IMR-90 (cell line): ENCODE results near the gene RPS5. TPM values are rescaled to one million over a fixed set of nuclear protein-coding genes. Genes with fewer than 3 reads are reported as not detected.

ENCODE experiments used
- ATAC-seq: fragments of 200-7000 bp; cut with Tn5 transposase; 2 replicates; pipeline ENCODE4 v1.9.1; 2020; ENCODE audit warnings: low read depth, mild to moderate bottlenecking, moderate library complexity
- BruUV-seq: library from RNA; stranded (reverse); fragments of 400-500 nt; replicated peaks from 2 replicates; lab custom pipeline; 2021; lab: Mats Ljungman, UMichigan
- CTCF ChIA-PET: fragments of 300-600 bp; formaldehyde crosslinking; extraction: SDS; loops from one replicate; lab custom pipeline; 2021; ENCODE audit warnings: antibody characterized with exemption; lab: Yijun Ruan, JAX
- POLR2A ChIA-PET: fragments of 300-600 bp; sonication (Branson Sonifier 250); formaldehyde crosslinking; loops from one replicate; lab custom pipeline; 2022; ENCODE audit warnings: antibody characterized with exemption; ENCODE audit not compliant: unreplicated experiment; lab: Charles Lee
- DNase-seq: peaks from one replicate; pipeline ENCODE4 v3.0.0; 2013
- H2AFZ ChIP-seq: replicated peaks from 2 replicates; pipeline ENCODE3; 2013; ENCODE audit warnings: low read length, mild to moderate bottlenecking; ENCODE audit not compliant: poor library complexity
- H2AK5ac ChIP-seq: 2 replicates; pipeline ENCODE4 v1.6.1; 2013; ENCODE audit warnings: low read depth, low read length, inconsistent platforms
- H2AK9ac ChIP-seq: replicated peaks from 2 replicates; pipeline ENCODE3; 2013; ENCODE audit warnings: mild to moderate bottlenecking, low read depth, low read length, moderate library complexity; ENCODE audit not compliant: poor library complexity
- H2BK120ac ChIP-seq: 2 replicates; pipeline ENCODE4 v1.6.1; 2013; ENCODE audit warnings: low read depth, low read length, inconsistent platforms
- H2BK15ac ChIP-seq: 3 replicates; pipeline ENCODE4 v1.6.1; 2013; ENCODE audit warnings: low read depth, low read length, inconsistent platforms
- H2BK20ac ChIP-seq: 2 replicates; pipeline ENCODE4 v1.6.1; 2013; ENCODE audit warnings: low read depth, mild to moderate bottlenecking, inconsistent platforms, low read length, moderate library complexity
- H2BK5ac ChIP-seq: 2 replicates; pipeline ENCODE4 v1.6.1; 2013; ENCODE audit warnings: mild to moderate bottlenecking, low read depth, low read length, inconsistent platforms; ENCODE audit not compliant: poor library complexity, severe bottlenecking
- H3K14ac ChIP-seq: replicated peaks from 2 replicates; pipeline ENCODE4 v1.6.1; 2013; ENCODE audit warnings: low read depth, low read length, inconsistent platforms
- H3K18ac ChIP-seq: 2 replicates; pipeline ENCODE4 v1.6.1; 2013; ENCODE audit warnings: low read depth, low read length, control low read depth
- H3K23ac ChIP-seq: 2 replicates; pipeline ENCODE4 v1.6.1; 2013; ENCODE audit warnings: low read depth, low read length, inconsistent platforms
- H3K27ac ChIP-seq: 2 replicates; pipeline ENCODE4 v1.5.1; 2013; ENCODE audit warnings: mild to moderate bottlenecking, control low read depth, low read length; ENCODE audit not compliant: insufficient read depth
- H3K27me3 ChIP-seq: 2 replicates; pipeline ENCODE4 v1.6.1; 2013; ENCODE audit warnings: low read length; ENCODE audit not compliant: control insufficient read depth, insufficient read depth
- H3K36me3 ChIP-seq: 2 replicates; pipeline ENCODE4 v1.6.1; 2013; ENCODE audit warnings: low read length, mixed read lengths; ENCODE audit not compliant: control insufficient read depth, insufficient read depth
- H3K4ac ChIP-seq: 2 replicates; pipeline ENCODE4 v1.6.1; 2013; ENCODE audit warnings: low read depth, low read length, inconsistent platforms
- H3K4me1 ChIP-seq: 2 replicates; pipeline ENCODE4 v1.6.1; 2013; ENCODE audit warnings: low read length, mixed read lengths; ENCODE audit not compliant: control insufficient read depth, insufficient read depth
- H3K4me2 ChIP-seq: 2 replicates; pipeline ENCODE4 v1.6.1; 2013; ENCODE audit warnings: low read depth, mild to moderate bottlenecking, control low read depth, low read length, moderate library complexity
- H3K4me3 ChIP-seq: 2 replicates; pipeline ENCODE4 v1.5.1; 2013; ENCODE audit warnings: low read depth, mild to moderate bottlenecking, control low read depth, low read length, moderate library complexity; ENCODE audit not compliant: insufficient read depth
- H3K56ac ChIP-seq: 2 replicates; pipeline ENCODE4 v1.6.1; 2013; ENCODE audit warnings: low read length, inconsistent platforms; ENCODE audit not compliant: insufficient read depth; ENCODE audit errors: extremely low read depth
- H3K79me1 ChIP-seq, 2 experiments: 2 replicates each; pipeline ENCODE4 v1.6.1; 2013; ENCODE audit warnings: low read length in 2 of 2, inconsistent platforms in 1 of 2, low read depth in 1 of 2
- H3K9ac ChIP-seq: 2 replicates; pipeline ENCODE4 v1.6.1; 2013; ENCODE audit warnings: low read depth, low read length, control low read depth
- H3K9me1 ChIP-seq: 2 replicates; pipeline ENCODE4 v1.6.1; 2013; ENCODE audit warnings: low read length, inconsistent platforms; ENCODE audit not compliant: insufficient read depth
- H3K9me3 ChIP-seq: 2 replicates; pipeline ENCODE4 v1.6.1; 2013; ENCODE audit warnings: low read length; ENCODE audit not compliant: control insufficient read depth, insufficient read depth
- H4K20me1 ChIP-seq: 2 replicates; pipeline ENCODE4 v1.6.1; 2013; ENCODE audit warnings: low read length, inconsistent platforms; ENCODE audit not compliant: insufficient read depth
- H4K5ac ChIP-seq: 2 replicates; pipeline ENCODE4 v1.6.1; 2013; ENCODE audit warnings: mild to moderate bottlenecking, low read depth, low read length, control low read depth
- H4K8ac ChIP-seq, 2 experiments: 2 replicates each; pipeline ENCODE4 v1.6.1; 2013; ENCODE audit warnings: low read depth in 2 of 2, low read length in 2 of 2, control low read depth in 1 of 2, inconsistent platforms in 1 of 2
- H4K91ac ChIP-seq: 2 replicates; pipeline ENCODE4 v1.6.1; 2013; ENCODE audit warnings: low read depth, low read length, inconsistent platforms; ENCODE audit not compliant: insufficient read depth
- BHLHE40 ChIP-seq: fragments of 150-350 bp; IDR thresholded peaks from 2 replicates; pipeline ENCODE4 v1.6.1; 2016; ENCODE audit warnings: mild to moderate bottlenecking, low read depth, low read length
- CTCF ChIP-seq: conservative IDR thresholded peaks from 2 replicates; pipeline ENCODE4 v1.5.1; 2012; ENCODE audit warnings: mild to moderate bottlenecking, low read depth, low read length, improper control_type of control experiment
- ELK1 ChIP-seq: fragments of 150-350 bp; IDR thresholded peaks from 2 replicates; pipeline ENCODE4 v1.6.1; 2016; ENCODE audit warnings: low read depth, mild to moderate bottlenecking, low read length, moderate library complexity, borderline replicate concordance
- FOS ChIP-seq: fragments of 150-350 bp; IDR thresholded peaks from 2 replicates; pipeline ENCODE4 v1.6.1; 2016; ENCODE audit warnings: low read depth, low read length
- MAFK ChIP-seq: IDR thresholded peaks from 2 replicates; pipeline ENCODE4 v1.6.1; 2012; ENCODE audit warnings: low read depth, low read length, improper control_type of control experiment
- MAZ ChIP-seq: IDR thresholded peaks from 2 replicates; pipeline ENCODE4 v1.6.1; 2012; ENCODE audit warnings: low read depth, mild to moderate bottlenecking, low read length, improper control_type of control experiment, moderate library complexity, borderline replicate concordance
- NFE2L2 ChIP-seq: fragments of 150-350 bp; IDR thresholded peaks from 2 replicates; pipeline ENCODE4 v1.6.1; 2016; ENCODE audit warnings: low read depth, mild to moderate bottlenecking, low read length
- RCOR1 ChIP-seq: IDR thresholded peaks from 2 replicates; pipeline ENCODE4 v1.6.1; 2012; ENCODE audit warnings: mild to moderate bottlenecking, low read length, improper control_type of control experiment; ENCODE audit not compliant: insufficient replicate concordance
- USF2 ChIP-seq: fragments of 150-350 bp; IDR thresholded peaks from 2 replicates; pipeline ENCODE4 v1.6.1; 2017; ENCODE audit warnings: mild to moderate bottlenecking, antibody characterized with exemption, low read length, low read depth
- WGBS, 2 experiments: methylation state at CpG; one replicate each; pipeline versions ENCODE4 v1.1.5 to v1.1.7; 2013; ENCODE audit warnings: missing lambda C conversion rate in 2 of 2; ENCODE audit not compliant: insufficient read length in 1 of 2; ENCODE audit errors: extremely low coverage in 2 of 2; 5-methylcytosine and 5-hydroxymethylcytosine counted together
- dilution Hi-C: fragments of 300-500 bp; cut with HindIII; formaldehyde crosslinking; loops from one replicate; pipeline ENCODE4 v1.14.3; 2018; ENCODE audit warnings: low sequenced_read_pairs; ENCODE audit not compliant: unreplicated experiment
- in situ Hi-C: fragments of 300-500 bp; cut with MboI; formaldehyde crosslinking; loops from 3 replicates; pipeline ENCODE4 v1.14.3; 2019; ENCODE audit warnings: low sequenced_read_pairs, inconsistent platforms, mixed read lengths
- intact Hi-C: fragments of 100-400 bp; cut with micrococcal nuclease; formaldehyde crosslinking; loops from 2 replicates; pipeline ENCODE4 v1.10.0; 2022
- polyA plus RNA-seq, 3 experiments: library from polyadenylated mRNA; depleted of rRNA; stranded (reverse); fragments of >200 nt; gene quantifications; 2 replicates each; pipeline ENCODE4 v1.2.3, GENCODE V29; 2012; ENCODE audit warnings: low replicate concordance in 1 of 3
- total RNA-seq: library from RNA; depleted of rRNA; stranded (reverse); fragments of >200 nt; gene quantifications from 2 replicates; pipeline ENCODE4 v1.2.3, GENCODE V29; 2012

Gene RPS5
- total and polyA plus RNA-seq, 2 of the 4 experiments (the other 2 are of a cell fraction) = 3,265 to 5,858 TPM

GRCh38 chr19:58351558-58351878, 35.6 kb upstream of the RPS5 start:
- Histone ChIP-seq H2BK20ac (no peak overlapping the region), H3K23ac (no peak overlapping the region), H2AFZ (no peak overlapping the region), H3K18ac (no peak overlapping the region), H4K8ac (no peak overlapping the region), H4K5ac (no peak overlapping the region), H4K20me1 (peaks cover 8% of the 10 kb centered on the region), H3K9me1 (peaks cover 4% of the 10 kb centered on the region; the same call in 1 of the 2 replicates), H3K79me1 (peaks cover 5 to 42% of the 10 kb centered on the region in 2 experiments), H3K36me3 (peaks cover 11% of the 10 kb centered on the region; the same call in 1 of the 2 replicates), H3K4me3 (no peak overlapping the region), H2BK5ac (no peak overlapping the region), H3K14ac (no peak overlapping the region), H3K9ac (no peak overlapping the region), H3K4ac (no peak overlapping the region), H2BK120ac (no peak overlapping the region), H3K9me3 (no peaks in the 10 kb centered on the region), H3K56ac (no peak overlapping the region), H2AK9ac (no peak overlapping the region), H3K27me3 (peaks cover 2% of the 10 kb centered on the region; the same call in 1 of the 2 replicates), H3K4me1 (peaks cover 7% of the 10 kb centered on the region), H2AK5ac (no peak overlapping the region), H3K4me2 (no peak overlapping the region), H2BK15ac (no peak overlapping the region), H4K91ac (no peak overlapping the region), H3K27ac (no peak overlapping the region)
- ChIA-PET CTCF (no interaction called here), POLR2A (no interaction called here)
- dilution Hi-C loops (no loop called here), in situ Hi-C loops (no loop called here), intact Hi-C loops (no loop called here)
- DNase-seq (no peak), ATAC-seq (no peak)
- no peak for TF ChIP-seq FOS
- no peak for TF ChIP-seq USF2
- no peak for TF ChIP-seq NFE2L2
- TF ChIP-seq CTCF = no peak
- no peak for TF ChIP-seq MAFK
- TF ChIP-seq RCOR1 = no peak
- no peak for TF ChIP-seq MAZ
- TF ChIP-seq BHLHE40 = no peak
- no peak for TF ChIP-seq ELK1
- no CpG with 5 or more reads among the region's 9 CpGs for WGBS, 2 experiments
- no TSS peak for BruUV-seq
